Pericardium fibroblast (primary cell): ENCODE results near the gene PRLH. TPM values are rescaled to one million over a fixed set of nuclear protein-coding genes. Genes with fewer than 3 reads are reported as not detected.

Source experiments
- total RNA-seq: library from RNA; depleted of rRNA; stranded (reverse); fragments of >200 nt; gene quantifications from 2 replicates; pipeline ENCODE4 v1.2.3, GENCODE V29; 2015

PRLH gene, protein sequence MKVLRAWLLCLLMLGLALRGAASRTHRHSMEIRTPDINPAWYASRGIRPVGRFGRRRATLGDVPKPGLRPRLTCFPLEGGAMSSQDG
- not detected in 2 replicates for total RNA-seq

GRCh38 chr2:237566401-237567235 is at the start of gene PRLH:
TSS of gene PRLH (plus strand) at chr2:237566574. CDS start at chr2:237566574, 0 bp downstream.

GRCh38 chr2:237590272-237591140 is 24.1 kb downstream of the PRLH start, which contains the start of gene RAB17:
TSS of gene RAB17 (minus strand) at chr2:237590734. CDS start at chr2:237586154, 4,580 bp downstream.

Other genes with a start within 250 kb of the PRLH start
- 649 and 1,527 TPM in 2 replicates for gene COL6A3, start 152.4 kb upstream of the PRLH start, total RNA-seq
- 11.7 and 23.2 TPM in 2 replicates for gene MLPH, start 79.3 kb upstream of the PRLH start, total RNA-seq
- gene RAB17, start 24.2 kb downstream of the PRLH start, total RNA-seq: 0.68 and 1.6 TPM in 2 replicates
- gene LRRFIP1, start 61.0 kb downstream of the PRLH start, total RNA-seq: 51.4 and 71.6 TPM in 2 replicates
- gene RBM44, start 232.2 kb downstream of the PRLH start, total RNA-seq: not detected in 2 replicates